Measurements from ENCODE around the gene FGB.

FGB gene

GRCh38 chr4:154610582-154610981 is 47.8 kb downstream of the FGB start:
- no peak overlapping the region for H3K4me3 ChIP-seq (ENCODE audit: low read depth, low read length)
- DNase-seq (ENCODE audit: low read depth, low spot score), result no peak
- TF ChIP-seq CTCF (IDR thresholded peaks at IDR 0.05; ENCODE audit: low read depth, low read length), result no peak
- in situ Hi-C loops (cut with HindIII; ENCODE audit: low sequenced_read_pairs), result no loop called here

GRCh38 chr4:154611833-154612232 is 49.0 kb downstream of the FGB start:
- no peak overlapping the region for H3K4me3 ChIP-seq (ENCODE audit: low read depth, low read length)
- no peak for TF ChIP-seq CTCF (IDR thresholded peaks at IDR 0.05; ENCODE audit: low read depth, low read length)
- no peak for DNase-seq (ENCODE audit: low read depth, low spot score)
- in situ Hi-C loops (cut with HindIII; ENCODE audit: low sequenced_read_pairs), result no loop called here

GRCh38 chr4:154612472-154613414 is 49.9 kb downstream of the FGB start, which contains the start of gene FGG:
Gene FGG, minus strand, starts transcription at chr4:154612656. Its CDS starts 47 bp downstream, at chr4:154612609.
- DNase-seq (ENCODE audit: low read depth, low spot score), result no peak
- in situ Hi-C loops (cut with HindIII; ENCODE audit: low sequenced_read_pairs), result no loop called here
- H3K4me3 ChIP-seq (ENCODE audit: low read depth, low read length), result no peak within 1 kb of the TSS
- TF ChIP-seq CTCF (IDR thresholded peaks at IDR 0.05; ENCODE audit: low read depth, low read length), result no peak

- H3K4me3 ChIP-seq (ENCODE audit: low read depth, low read length), result no peak overlapping the region
- TF ChIP-seq CTCF (IDR thresholded peaks at IDR 0.05; ENCODE audit: low read depth, low read length), result no peak
- in situ Hi-C loops (cut with HindIII; ENCODE audit: low sequenced_read_pairs), result no loop called here
- DNase-seq (ENCODE audit: low read depth, low spot score), result no peak
Measured at GRCh38 chr4:154614306-154614705, 51.5 kb downstream of the FGB start.

- H3K4me3 ChIP-seq (ENCODE audit: low read depth, low read length), result no peak overlapping the region
- in situ Hi-C loops (cut with HindIII; ENCODE audit: low sequenced_read_pairs), result no loop called here
- no peak for TF ChIP-seq CTCF (IDR thresholded peaks at IDR 0.05; ENCODE audit: low read depth, low read length)
- DNase-seq (ENCODE audit: low read depth, low spot score), result no peak
Measured at GRCh38 chr4:154615211-154615610, 52.4 kb downstream of the FGB start.

- DNase-seq (ENCODE audit: low read depth, low spot score), result no peak
- no peak overlapping the region for H3K4me3 ChIP-seq (ENCODE audit: low read depth, low read length)
- in situ Hi-C loops (cut with HindIII; ENCODE audit: low sequenced_read_pairs), result no loop called here
- no peak for TF ChIP-seq CTCF (IDR thresholded peaks at IDR 0.05; ENCODE audit: low read depth, low read length)
Measured at GRCh38 chr4:154616287-154616686, 53.5 kb downstream of the FGB start.

Measured in astrocyte of the spinal cord (primary cell).